GM18870 (cell line): ENCODE results near the gene APC2.
"Not testable (repeated sequence)": the region's sequence is repeated elsewhere in the genome, so short reads cannot be mapped to it uniquely, and the experiment has no call there.

Experiments used
- ATAC-seq: cut with Tn5 transposase; IDR thresholded peaks from one replicate; pipeline ENCODE4 v1.9.1; 2021; ENCODE audit warnings: moderate library complexity; ENCODE audit not compliant: unreplicated experiment

APC2 gene

DNA sequence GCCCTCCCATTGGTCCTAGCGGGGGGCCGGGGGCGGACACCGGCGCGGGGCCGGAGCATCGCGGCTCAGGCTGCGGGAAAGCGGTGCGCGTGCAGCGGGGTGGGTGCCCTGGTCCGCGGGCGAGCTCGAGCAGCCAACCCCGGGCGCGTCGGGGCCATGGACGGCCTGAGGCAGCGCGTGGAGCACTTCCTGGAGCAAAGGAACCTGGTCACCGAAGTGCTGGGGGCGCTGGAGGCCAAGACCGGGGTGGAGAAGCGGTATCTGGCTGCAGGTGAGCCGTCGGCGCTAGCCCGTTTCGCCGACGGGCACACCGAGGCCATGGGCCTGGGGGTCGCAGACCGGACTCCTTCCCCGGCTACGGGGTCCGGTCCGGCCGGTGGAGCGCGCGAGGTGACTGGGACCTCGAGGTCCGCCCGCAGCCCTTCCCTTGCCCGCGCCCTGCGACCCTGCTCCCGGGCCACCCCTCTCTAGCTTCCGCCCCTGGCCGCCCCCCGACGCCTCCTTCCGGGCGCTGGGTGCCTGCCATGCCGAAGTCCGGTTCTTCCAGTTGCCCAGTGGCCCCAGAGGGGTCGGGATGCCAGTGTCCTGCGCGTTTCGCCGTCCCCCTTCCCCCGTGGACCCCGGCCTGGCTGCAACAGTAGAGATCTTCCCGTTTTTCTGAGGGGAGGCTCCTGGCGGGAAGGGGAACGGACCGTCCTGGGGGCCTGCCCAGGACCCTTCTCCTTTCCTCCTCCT lies 41.4 kb downstream of the APC2 start, which contains the start of gene REEP6:
TSS of gene REEP6 (plus strand) at position 68 of the 735 bp plus-strand sequence. CDS start at position 157, 89 bp downstream.
- no peak for ATAC-seq

DNA sequence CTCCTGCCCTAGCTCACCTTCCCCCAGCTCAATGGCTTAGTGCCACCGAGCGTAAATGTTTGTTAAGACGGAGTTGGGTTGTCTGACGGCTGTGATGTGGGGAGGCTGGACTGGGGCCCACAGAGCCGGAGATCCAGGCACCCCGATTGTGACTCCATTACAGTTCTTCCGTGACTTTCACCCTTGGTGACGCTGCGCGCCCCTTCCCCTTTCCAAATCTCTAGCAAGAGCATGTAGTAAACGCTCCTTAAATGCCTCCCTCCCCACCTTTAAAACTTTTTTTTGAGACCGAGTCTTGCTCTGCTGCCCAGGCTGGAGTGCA lies 41.9 kb downstream of the APC2 start:
- no peak for ATAC-seq

DNA sequence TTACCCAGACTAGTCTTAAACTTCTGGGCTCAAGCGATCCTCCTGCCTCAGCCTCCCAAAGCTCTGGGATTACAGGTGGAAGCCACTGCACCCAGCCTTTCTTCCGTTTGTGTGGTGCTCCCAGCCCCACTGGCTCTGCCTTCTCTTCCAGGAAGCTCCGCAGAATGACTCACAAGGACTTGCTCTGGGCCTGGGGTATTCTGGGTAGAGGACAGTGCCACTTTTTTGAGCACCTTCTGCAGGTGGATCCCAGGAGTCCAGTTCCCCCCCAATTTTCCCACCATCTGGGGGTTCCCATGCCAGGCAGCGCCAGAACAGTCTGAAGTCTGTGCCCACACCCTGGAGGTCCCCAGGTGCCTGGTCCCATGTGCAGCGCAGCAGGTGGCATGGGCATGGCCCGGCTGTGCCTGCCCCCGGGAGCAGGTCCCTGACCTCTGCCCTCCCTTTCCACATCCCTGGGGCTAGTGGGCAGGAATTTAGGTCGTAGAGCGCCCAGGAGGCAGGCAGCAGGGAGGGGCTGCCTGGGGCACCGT lies 42.6 kb downstream of the APC2 start:
- no peak for ATAC-seq

DNA sequence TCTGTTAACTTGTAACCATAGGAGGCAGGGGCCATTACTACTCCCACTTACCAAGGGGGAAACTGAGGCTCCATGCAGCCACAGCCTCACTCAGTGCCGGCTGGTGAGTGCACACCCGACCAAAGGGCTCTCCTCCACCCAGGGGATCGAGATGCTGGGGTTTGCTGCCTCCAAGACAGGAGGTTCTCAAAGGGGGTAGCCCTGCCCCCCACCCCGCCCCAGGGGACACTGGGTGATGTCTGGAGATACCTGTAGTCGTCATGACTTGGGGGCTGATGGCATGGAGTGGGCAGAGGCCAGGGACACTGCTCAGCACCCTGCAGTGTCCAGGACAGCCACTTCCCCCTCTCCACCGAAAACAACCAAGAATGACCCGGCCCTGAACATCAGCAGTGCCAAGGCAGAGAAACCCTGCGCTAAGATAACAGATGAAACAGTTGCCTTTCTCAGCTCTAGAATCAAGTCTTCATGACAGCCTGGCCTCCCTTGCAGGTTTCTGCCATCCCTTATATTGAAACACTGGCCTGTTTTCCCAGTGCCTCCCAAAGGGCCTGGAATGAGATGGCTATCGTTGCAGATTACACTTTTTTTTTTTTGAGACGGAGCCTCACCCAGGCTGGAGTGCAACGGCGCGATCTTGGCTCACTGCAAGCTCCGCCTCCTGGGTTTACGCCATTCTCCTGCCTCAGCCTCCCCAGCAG lies 44.3 kb downstream of the APC2 start:
- no peak for ATAC-seq

DNA sequence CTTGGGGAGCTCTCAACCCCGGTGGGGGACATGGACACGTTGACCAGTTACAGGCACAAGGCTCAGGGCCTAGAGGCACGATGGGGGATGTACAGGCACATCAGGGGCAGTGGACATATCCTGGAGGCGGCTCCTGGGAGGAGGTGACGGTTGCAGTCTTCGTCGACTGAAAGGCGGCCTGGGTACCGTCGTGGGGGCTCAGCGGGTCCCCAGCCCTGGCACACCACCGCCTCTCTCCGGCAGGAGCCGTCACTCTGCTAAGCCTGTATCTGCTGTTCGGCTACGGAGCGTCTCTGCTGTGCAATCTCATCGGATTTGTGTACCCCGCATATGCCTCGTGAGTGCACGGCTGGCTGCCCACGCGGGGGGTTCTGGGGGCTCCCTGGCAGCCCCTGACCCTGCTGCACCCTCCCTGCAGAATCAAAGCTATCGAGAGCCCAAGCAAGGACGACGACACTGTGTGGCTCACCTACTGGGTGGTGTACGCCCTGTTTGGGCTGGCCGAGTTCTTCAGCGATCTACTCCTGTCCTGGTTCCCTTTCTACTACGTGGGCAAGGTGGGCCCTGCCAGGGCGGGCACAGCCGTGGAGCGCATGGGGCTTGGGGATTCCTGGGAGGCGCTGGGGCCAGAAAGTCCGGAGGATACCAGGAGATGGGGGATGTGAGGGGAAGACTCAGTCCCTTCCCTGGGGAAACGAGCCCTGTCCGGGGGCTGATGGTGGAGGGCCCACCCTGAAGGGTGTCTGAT lies 45.3 kb downstream of the APC2 start:
- no peak for ATAC-seq

DNA sequence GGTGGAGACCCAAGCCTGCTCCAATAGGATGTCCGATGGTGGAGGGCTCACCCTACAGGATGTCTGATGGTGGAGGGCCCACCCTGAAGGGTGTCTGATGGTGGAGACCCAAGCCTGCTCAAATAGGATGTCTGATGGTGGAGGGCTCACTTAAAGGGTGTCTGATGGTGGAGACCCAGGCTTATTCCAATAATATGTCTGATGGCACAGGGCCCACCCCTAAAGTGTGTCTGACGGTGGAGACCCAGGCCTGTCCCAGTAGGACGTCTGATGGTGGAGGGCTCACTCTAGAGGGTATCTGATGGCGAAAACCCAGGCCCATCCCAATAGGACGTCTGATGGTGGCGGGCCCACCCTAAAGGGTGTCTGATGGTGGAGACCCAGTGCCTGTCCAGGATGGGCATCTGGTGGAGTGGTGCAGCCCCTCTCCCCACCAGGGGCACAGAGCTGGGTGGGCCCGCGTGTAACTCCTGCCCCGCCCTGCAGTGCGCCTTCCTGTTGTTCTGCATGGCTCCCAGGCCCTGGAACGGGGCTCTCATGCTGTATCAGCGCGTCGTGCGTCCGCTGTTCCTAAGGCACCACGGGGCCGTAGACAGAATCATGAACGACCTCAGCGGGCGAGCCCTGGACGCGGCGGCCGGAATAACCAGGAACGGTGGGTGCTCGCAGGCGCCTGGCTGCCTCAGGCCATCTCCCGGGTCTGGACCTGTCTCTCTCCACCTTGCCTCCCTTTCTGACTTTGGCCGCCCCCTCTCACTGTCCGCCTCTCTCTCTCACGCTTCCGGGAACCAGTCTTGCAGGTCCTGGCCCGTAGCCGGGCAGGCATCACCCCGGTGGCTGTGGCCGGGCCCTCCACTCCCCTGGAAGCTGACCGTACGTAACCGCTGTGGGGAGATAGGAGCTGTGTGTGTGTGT lies 46.1 kb downstream of the APC2 start:
- no peak for ATAC-seq

DNA sequence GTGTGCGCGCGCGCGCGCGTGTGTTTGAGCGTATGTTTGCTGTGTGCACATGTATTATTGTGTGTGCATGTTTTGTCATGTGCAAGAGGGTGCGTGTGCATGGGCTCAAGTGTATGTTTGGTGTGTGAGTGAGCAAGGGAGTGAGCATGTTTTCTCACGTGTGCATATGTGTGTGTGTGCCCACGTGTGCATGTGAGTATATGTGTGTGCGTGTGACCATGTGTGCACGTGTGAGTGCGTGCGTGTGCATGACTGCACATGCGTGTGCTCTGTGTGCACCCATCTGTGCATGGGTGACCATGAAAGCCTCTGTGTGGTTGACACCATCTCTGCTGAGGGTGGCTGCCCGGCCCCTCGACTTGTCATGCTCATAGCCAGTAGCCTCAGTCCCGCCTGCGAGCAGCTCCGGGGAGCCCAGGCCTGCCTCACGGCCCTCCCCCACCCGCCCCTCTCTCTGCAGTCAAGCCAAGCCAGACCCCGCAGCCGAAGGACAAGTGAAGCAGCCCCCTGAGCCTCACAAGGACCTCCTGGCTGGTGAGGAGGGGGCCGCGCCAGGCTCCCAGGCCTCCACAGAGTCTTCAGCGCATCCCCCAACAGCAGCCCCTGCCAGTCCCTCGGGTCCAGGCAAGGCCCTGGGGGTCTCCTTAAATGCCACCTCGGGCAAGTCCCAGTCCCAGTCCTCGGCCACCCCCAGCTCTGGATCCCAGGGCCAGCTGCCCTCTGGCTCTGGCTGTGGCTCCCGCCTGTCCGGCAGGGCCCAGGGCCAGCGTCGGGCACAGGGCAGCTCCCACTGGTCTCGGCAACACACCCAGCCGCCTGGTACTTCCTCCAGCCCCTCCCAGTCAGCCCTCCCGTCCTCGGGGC lies 47.0 kb downstream of the APC2 start:
- ATAC-seq, result no peak

DNA sequence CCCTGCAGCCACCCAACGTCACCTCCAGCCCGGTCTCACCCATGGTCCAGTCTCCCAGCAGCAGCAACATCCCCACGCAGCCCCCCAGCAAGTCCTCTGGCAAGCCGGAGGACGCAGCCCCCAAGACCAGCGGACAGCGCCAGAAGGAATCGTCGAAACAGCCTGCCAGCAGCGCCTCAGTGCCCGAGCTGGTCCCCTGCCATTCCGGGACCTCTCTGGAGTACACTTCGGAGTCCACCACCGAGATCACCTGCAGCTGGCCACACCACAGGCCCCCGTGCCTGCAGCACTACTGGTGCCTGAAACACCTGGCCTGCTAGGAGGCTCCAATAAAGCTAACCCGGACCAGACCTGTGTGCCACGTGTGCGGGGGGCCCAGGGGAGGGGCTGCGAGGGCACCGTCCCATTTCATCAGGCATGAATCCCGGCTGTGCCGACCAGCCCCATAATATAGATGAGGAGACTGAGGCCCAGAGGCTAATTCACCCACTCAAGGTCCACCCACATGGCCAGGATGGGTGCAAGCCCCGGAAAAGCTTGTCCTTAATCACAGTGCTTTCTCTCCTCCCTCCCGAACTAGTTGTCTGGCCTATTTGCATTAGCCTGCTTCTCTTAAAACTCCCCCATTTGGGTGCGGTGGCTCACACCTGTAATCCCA lies 47.8 kb downstream of the APC2 start:
- no peak for ATAC-seq

DNA sequence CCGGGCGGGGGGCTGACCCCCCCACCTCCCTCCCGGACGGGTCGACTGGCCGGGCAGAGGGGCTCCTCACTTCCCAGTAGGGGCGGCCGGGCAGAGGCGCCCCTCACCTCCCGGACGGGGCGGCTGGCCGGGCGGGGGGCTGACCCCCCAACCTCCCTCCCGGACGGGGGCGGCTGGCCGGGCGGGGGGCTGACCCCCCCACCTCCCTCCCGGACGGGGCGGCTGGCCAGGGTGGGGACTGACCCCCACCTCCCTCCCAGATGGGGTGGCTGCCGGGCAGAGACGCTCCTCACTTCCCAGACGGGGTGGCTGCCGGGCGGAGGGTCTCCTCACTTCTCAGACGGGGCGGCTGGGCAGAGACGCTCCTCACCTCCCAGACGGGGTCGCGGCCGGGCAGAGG lies 49.3 kb downstream of the APC2 start:
- not testable (repeated sequence) for ATAC-seq

DNA sequence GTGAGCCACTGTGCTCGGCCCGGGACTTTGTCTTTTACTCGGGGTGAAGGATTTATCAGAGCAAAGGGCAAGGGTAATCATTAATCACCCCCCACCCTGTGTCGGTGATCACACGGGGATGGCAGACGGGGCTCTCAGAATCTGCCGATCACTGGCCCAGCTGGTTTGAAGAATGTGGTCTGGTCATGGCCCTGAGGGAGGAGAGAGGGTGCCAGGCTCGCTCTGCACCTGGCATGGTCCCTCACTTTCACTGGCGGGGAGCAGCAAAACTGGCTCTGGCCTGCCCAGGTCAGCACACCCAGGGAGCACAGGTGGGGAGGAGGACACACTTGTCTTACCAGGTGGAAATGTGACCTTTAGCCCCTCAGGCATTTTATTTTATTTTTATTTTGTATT lies 51.3 kb downstream of the APC2 start:
- ATAC-seq, result no peak

DNA sequence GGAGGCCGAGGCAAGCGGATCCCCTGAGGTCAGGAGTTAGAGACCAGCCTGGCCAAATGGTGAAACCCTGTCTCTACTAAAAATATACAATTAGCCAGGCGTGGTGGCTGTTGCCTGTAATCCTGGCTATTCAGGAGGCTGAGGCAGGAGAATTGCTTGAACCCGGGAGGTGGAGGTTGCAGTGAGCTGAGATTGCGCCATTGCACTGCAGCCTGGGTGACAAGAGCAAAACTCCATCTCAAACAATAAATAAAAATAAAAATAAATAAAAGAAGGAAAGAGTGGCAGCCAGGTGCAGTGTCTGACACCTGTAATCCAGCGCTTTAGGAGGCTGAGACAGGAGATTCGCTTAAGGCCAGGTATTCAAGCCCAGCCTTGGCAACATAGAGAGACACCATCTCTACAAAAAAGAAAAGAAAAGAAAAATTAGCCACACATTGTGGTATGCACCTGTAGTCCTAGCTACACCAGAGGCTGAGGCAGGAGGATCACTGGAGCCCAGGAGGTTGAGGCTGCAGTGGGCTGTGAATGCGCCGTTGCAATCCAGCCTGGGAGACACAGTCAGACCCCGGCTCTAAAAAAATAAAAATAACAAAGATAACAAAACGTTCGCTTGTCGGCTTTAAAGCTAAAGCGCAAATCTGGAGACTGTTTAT lies 52.6 kb downstream of the APC2 start:
- no peak for ATAC-seq

DNA sequence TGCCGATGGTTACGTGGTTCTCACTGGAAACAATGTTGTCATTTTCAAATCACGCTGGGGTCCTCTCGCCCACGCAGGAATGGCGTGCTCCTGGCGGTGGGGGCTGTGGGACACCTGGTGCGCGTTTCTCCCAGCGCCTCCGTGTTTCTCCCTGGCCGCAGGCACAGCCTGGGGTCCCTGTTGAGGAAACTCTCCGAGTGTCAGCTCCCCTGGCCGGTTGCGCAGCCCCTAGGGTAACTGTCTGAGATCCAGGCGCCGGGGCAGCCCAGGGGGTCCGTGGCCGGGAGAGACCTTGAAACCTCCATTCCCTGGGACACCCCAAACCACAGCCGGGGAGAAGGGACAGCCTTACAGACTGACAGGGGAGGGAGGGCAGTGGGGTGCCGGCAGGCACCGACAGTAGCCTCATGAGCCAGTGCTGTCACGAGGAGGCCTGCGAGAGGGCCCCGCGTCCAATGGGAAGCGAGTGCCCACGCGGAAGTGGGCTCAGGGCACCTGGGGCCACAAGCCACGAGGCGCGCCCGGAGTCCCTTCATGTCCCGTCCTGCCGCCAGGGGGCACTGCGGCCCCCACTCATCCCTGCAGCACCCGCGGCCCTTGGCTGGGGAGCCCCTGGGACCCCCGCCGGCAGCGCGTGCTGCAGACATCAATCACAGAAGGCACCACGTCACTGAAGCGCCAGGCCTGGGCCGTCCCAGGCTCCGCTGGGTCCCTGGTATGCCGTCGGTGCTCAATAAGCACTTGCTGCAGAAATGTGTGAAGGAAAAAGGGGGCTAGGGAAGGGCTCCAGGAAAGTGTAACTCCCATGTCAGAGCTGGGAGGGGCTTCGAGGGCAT lies 53.4 kb downstream of the APC2 start:
- no peak for ATAC-seq

DNA sequence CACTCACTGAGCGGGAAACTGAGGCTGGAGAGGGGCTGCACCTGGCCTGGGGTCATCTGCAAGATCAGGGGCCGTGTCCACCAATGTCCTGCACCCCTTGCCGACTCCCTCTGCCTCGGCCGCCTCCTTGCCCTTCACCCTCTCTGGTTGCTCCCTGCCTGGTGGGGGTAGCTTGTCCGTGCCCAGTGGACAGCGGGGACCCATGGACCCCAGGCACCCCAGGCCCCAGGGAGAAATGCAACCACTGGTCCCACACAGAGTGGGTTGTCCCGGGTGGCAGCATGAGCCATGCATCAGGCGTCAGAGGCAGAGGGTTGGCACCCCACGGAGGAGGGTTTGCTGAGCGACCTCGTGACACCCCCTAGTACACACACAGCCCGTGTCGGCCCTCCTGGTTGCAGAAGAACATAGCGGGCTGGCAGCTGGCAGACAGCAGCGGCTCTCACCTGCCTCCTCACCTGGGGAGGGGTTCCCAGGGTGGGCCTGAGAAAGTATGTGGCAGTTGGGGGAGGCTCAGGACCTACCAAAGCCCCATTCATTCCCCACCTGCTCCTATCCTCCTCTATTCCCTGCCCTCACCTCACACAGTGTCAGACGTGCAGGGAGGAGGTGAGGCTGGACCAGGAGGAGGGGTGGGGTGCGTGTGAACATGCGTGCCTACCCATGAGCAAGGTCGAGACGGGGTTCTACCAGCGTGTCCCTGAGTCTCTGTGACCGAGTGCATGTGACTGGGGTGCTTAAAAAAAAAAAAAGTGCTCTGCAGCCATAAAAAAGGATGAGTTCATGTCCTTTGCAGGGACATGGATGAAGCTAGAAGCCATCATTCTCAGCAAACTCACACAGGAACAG lies 54.2 kb downstream of the APC2 start:
- ATAC-seq, result no peak

DNA sequence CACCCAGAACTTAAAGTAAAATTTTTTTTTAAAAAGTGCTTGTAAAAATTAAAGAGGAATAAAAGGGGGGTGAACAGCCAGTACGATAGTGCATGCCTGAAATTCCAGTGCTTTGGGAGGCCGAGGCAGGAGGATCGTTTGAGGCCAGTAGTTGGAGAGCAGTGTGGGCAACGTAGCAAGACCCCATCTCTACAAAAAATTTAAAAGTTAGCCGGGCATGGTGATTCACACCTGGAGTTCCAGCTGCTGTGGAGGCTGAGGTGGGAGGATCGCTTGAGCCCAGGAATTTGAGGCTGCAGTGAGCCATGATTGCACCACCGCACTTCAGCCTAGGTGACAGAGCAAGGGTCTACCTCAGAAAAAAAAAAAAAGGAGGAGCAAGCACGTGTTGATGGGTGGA lies 55.1 kb downstream of the APC2 start:
- no peak for ATAC-seq

DNA sequence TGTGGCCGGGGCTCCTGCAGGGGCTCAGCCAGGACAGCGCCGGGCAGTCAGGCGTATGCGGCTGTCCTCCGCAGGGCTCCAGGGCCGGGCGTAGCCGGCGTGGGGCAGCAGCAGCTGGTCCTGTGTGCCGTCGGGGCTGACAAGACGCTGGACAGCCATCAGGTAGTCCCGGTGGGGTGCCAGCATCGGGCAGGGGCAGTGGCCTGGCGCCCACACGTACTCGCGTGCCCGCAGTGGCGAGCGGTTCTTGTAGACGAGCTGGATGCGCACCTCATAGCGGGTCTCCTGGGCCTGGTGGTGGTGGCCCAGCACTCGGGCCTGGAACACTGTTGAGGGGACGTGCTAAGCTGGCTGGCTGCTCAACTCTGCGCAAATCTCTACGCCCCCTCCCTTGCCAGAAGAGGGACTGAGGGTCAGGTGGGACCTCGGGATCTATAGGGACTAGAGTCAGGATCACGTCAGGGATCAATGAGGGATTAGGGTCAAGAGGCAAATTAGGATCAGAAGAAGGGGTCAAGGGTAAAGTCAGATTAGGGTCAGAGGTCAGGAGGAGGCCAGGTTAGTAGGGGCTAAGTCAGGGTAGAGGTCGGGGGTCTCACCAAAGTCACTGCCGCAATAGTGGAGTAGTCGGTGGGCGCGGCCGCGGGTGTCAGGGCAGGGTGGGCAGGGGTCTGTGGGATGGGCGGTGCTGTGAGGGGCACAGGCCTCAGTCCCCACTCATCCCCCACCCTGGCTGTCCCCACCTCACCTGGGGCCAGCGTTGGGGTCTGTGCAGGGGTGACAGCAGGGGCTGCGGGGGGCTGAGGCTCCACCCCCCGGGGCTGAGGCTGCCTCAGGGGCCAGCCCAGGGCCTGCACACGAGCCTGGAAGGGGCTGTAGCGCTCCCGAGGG lies 56.3 kb downstream of the APC2 start:
- ATAC-seq, result no peak

DNA sequence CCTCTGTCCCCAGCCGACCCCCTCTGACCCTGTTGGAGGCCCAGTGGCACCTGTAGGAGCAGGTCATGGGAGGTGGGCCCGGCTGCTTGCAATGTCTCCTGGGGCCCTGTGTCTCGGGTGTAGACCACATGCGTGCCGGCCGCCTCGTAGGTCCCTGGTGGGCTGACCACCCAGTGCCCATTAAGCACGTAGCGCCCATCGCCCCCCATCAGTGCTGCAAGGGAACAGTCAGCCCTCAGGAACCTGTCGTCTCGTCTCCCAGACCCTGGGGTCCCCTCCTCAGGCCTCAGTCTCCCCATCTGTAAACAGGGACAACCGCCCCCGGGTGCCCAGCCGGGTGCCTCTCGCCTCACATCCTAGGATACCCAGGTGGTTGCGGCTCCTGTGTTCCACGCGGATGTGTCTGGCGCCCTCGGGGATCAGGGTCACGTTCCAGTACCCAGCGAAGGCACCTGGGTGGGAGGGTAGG lies 57.3 kb downstream of the APC2 start:
- no peak for ATAC-seq
